ENCODE measurements around the gene OTX2. TPM values are rescaled to one million over a fixed set of nuclear protein-coding genes. Genes with fewer than 3 reads are reported as not detected.

Gene OTX2
- total RNA-seq, 1 experiment from 2014 or later, result not detected

DNA sequence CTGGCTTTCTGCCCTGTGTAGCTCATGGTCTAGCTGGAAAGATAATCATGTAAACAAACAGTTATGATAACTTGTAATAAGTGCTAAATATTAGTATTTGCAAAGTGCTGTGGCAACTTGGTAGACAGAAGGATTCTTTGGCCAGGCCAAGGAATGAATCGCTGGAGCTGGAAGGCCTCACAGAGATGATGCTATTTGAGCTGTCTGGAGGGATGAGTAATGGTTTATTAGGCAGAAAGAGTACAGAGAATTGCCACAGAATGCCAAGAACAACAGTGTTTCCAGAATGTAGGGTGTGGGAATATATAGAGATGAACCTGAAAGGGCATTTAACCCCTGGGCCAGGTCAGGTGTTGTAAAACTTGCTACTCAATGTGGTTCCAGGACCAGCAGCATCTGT, 27.6 kb downstream of the OTX2 start:
- TF ChIP-seq EGR1 (IDR thresholded peaks at IDR 0.05; ENCODE audit: low read depth) (no peak), FOSL1 (IDR thresholded peaks at IDR 0.05; ENCODE audit: low read depth) (no peak), EZH2phosphoT487 (IDR thresholded peaks at IDR 0.05; ENCODE audit: borderline replicate concordance) (no peak), ZFX (IDR thresholded peaks at IDR 0.05) (no peak), RAD21 (IDR thresholded peaks at IDR 0.05; ENCODE audit: low read depth) (no peak), JUND (IDR thresholded peaks at IDR 0.05) (no peak), SRF (IDR thresholded peaks at IDR 0.05; ENCODE audit: low read depth) (no peak), TCF7L2 (IDR thresholded peaks at IDR 0.05; ENCODE audit: borderline replicate concordance, extremely low read depth, insufficient read depth, insufficient read length) (no peak), POLR2A (IDR thresholded peaks at IDR 0.05; ENCODE audit: borderline replicate concordance, extremely low read depth, insufficient read depth, insufficient read length) (no peak), SIN3A (IDR thresholded peaks at IDR 0.05; ENCODE audit: low read depth) (no peak)
- TF ChIP-seq, protein P1, sequence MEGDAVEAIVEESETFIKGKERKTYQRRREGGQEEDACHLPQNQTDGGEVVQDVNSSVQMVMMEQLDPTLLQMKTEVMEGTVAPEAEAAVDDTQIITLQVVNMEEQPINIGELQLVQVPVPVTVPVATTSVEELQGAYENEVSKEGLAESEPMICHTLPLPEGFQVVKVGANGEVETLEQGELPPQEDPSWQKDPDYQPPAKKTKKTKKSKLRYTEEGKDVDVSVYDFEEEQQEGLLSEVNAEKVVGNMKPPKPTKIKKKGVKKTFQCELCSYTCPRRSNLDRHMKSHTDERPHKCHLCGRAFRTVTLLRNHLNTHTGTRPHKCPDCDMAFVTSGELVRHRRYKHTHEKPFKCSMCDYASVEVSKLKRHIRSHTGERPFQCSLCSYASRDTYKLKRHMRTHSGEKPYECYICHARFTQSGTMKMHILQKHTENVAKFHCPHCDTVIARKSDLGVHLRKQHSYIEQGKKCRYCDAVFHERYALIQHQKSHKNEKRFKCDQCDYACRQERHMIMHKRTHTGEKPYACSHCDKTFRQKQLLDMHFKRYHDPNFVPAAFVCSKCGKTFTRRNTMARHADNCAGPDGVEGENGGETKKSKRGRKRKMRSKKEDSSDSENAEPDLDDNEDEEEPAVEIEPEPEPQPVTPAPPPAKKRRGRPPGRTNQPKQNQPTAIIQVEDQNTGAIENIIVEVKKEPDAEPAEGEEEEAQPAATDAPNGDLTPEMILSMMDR (IDR thresholded peaks at IDR 0.05 in 2 of 3, conservative IDR thresholded peaks at IDR 0.05 in 1 of 3; ENCODE audit: borderline replicate concordance in 1 of 3, insufficient read depth in 1 of 3, low read depth in 2 of 3, low read length in 2 of 3), result no peak
- TF ChIP-seq, protein P2, sequence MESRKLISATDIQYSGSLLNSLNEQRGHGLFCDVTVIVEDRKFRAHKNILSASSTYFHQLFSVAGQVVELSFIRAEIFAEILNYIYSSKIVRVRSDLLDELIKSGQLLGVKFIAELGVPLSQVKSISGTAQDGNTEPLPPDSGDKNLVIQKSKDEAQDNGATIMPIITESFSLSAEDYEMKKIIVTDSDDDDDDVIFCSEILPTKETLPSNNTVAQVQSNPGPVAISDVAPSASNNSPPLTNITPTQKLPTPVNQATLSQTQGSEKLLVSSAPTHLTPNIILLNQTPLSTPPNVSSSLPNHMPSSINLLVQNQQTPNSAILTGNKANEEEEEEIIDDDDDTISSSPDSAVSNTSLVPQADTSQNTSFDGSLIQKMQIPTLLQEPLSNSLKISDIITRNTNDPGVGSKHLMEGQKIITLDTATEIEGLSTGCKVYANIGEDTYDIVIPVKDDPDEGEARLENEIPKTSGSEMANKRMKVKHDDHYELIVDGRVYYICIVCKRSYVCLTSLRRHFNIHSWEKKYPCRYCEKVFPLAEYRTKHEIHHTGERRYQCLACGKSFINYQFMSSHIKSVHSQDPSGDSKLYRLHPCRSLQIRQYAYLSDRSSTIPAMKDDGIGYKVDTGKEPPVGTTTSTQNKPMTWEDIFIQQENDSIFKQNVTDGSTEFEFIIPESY (IDR thresholded peaks at IDR 0.05; ENCODE audit: extremely low read depth, insufficient replicate concordance, low read length), result no peak
- TF ChIP-seq, protein P3, sequence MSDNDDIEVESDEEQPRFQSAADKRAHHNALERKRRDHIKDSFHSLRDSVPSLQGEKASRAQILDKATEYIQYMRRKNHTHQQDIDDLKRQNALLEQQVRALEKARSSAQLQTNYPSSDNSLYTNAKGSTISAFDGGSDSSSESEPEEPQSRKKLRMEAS (IDR thresholded peaks at IDR 0.05), result no peak
- TF ChIP-seq, protein P4, sequence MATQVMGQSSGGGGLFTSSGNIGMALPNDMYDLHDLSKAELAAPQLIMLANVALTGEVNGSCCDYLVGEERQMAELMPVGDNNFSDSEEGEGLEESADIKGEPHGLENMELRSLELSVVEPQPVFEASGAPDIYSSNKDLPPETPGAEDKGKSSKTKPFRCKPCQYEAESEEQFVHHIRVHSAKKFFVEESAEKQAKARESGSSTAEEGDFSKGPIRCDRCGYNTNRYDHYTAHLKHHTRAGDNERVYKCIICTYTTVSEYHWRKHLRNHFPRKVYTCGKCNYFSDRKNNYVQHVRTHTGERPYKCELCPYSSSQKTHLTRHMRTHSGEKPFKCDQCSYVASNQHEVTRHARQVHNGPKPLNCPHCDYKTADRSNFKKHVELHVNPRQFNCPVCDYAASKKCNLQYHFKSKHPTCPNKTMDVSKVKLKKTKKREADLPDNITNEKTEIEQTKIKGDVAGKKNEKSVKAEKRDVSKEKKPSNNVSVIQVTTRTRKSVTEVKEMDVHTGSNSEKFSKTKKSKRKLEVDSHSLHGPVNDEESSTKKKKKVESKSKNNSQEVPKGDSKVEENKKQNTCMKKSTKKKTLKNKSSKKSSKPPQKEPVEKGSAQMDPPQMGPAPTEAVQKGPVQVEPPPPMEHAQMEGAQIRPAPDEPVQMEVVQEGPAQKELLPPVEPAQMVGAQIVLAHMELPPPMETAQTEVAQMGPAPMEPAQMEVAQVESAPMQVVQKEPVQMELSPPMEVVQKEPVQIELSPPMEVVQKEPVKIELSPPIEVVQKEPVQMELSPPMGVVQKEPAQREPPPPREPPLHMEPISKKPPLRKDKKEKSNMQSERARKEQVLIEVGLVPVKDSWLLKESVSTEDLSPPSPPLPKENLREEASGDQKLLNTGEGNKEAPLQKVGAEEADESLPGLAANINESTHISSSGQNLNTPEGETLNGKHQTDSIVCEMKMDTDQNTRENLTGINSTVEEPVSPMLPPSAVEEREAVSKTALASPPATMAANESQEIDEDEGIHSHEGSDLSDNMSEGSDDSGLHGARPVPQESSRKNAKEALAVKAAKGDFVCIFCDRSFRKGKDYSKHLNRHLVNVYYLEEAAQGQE (IDR thresholded peaks at IDR 0.05; ENCODE audit: low read depth), result no peak
- Histone ChIP-seq H3K9me3 (ENCODE audit: control insufficient read depth in 1 of 2, insufficient read depth in 1 of 2, low read depth in 1 of 2, low read length in 2 of 2) (no peaks in the 10 kb centered on the region), H3K36me3 (ENCODE audit: control insufficient read depth in 1 of 2, insufficient read depth in 2 of 2, low read length in 2 of 2) (no peaks in the 10 kb centered on the region), H3K9ac (ENCODE audit: low read length) (no peak overlapping the region), H3K27ac (ENCODE audit: low read depth, low read length) (no peak overlapping the region), H2AFZ (ENCODE audit: low read depth, low read length, poor library complexity, severe bottlenecking) (no peak overlapping the region), H4K20me1 (ENCODE audit: insufficient read depth) (no peaks in the 10 kb centered on the region), H3K79me2 (ENCODE audit: insufficient read depth, low read length) (no peaks in the 10 kb centered on the region), H3K9me2 (ENCODE audit: insufficient read depth) (no peaks in the 10 kb centered on the region), H3K4me2 (ENCODE audit: low read length) (no peak overlapping the region), H3K4me1 (ENCODE audit: control insufficient read depth in 1 of 2, insufficient read depth in 2 of 2, low read length in 2 of 2) (no peaks in the 10 kb centered on the region), H3K27me3 (ENCODE audit: insufficient read depth, low read length) (peaks cover 38% of the 10 kb centered on the region), H3K4me3 (replicated peaks in 1 of 2; ENCODE audit: low read depth in 1 of 2, low read length in 2 of 2) (no peak overlapping the region)
- BruUV-seq (replicated peaks), result no TSS peak
- ChIA-PET CTCF (no interaction called here), RAD21 (ENCODE audit: low non-redundant PET in 1 of 2, low total read pairs in 2 of 2, uncharacterized antibody in 2 of 2, unreplicated experiment in 2 of 2) (no interaction called here), POLR2A (no interaction called here)
- no peak for DNase-seq (ENCODE audit: low read depth, low spot score)
- intact Hi-C loops (cut with micrococcal nuclease), result no loop called here
- no peak for ATAC-seq
